GM21576 (cell line): ENCODE results near the gene GAB2.
"Not testable (repeated sequence)": the region's sequence is repeated elsewhere in the genome, so short reads cannot be mapped to it uniquely, and the experiment has no call there.

Experiments
- ATAC-seq: cut with Tn5 transposase; IDR thresholded peaks from one replicate; pipeline ENCODE4 v1.9.1; 2021; ENCODE audit warnings: mild to moderate bottlenecking, moderate library complexity; ENCODE audit not compliant: unreplicated experiment

The GAB2 gene

DNA sequence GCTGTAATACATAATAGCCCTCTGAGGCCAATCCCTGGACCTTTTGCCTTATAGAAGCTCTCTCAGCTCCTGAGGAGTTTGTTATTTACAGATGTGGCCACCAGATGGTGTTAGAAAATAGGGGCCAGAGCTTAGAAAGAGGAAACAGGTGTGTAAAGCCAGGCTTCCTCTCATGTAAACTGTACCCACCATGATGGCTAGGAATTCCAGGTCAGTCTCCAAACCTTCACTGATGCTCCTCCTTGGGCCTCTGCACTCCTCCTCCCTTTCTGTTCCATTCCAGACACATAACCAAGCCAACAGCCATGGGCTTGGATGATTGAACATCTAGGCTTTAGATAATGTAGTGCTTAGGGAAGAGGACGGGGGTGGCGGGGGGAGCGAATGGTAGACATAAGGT is 189.2 kb downstream of the GAB2 start:
- peak; percentile 44 for ATAC-seq

DNA sequence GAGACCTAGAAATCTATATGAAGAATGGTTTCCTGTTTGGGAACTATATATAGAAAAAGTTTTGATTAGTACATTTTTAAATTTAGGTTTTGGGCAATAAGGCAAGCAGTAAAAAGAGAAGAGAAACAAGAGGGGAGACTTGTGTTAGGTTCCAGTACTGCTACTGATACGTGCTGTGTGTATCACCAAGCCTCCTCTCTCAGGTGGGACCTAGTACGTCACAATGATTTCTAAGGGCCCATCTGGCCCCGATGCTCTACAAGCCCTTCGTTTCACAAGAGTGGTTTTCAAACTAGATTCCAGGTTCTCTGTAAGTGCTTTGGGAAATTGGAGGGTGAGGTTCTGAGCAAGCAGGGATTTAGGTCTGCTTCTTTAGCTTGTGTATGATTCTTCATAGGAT is 189.7 kb downstream of the GAB2 start:
- ATAC-seq: peak; percentile 42

DNA sequence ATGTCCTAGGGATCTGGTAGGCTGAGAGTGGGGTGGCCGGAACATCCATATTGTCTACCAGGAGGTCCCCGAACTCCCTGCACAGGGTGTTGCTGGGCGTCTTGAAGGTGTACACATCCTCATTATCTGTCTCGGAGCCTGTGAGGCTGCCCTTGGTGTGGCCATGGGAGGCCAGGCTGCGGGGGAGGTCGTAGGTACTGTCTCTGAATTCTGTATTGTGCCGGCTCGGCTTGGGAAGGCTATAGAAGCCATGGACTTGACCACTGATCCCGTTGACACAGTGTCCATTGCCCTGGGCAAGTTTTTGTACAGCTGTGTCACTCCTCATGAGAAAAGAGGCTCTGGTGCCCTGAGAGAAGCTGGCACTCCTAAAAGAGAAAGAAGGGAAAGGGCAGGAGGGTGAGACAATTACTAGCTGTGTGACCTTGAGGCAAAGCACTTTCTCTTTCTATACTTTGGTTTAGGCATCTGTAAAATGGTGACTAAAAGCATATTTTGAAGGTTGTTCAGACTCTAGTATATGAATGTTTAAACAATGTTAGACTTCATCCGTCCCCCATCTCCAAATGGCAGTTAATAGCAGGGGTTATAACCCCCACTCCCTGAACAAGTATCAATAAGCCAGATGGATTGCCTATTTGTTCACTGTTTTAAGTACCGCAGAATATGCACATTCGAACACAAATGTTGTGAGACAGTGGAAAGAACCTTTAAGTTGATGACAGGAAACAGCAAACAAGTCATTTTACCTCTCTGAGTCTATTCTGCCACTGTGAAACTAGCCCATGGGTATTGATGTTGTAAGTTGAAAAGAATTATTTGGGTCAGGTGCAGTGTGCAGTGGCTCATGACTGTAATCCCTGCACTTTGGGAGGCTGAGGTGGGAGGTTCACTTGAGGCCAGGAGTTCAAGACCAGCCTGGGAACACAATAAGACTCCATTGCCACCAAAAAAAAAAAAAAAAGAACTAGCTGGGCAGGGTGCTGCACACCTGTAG is 190.6 kb downstream of the GAB2 start:
- no peak for ATAC-seq

DNA sequence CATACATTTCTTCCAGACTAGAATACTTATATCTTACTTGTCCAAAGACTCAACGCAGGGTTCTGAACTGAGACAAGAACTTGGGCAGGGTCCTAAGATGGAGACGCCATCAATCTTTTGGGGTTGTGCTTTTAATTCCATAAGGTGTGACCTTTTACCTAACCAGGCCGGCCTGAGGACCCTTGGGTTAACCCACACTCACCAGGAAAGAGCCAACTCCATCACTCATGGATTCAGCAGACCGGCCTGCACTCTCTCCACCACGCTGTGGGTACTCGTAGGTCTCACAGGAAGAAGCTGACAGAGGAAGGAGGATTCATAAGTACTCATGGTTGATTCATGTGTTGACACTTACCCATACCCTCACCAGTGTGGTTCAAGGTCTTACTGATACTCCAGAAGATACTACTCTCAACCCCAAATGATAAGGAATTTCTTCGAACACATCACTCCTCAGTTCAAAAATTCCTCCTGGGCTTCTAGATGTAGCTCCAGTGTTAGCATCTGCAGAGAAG is 192.7 kb downstream of the GAB2 start:
- no peak for ATAC-seq

DNA sequence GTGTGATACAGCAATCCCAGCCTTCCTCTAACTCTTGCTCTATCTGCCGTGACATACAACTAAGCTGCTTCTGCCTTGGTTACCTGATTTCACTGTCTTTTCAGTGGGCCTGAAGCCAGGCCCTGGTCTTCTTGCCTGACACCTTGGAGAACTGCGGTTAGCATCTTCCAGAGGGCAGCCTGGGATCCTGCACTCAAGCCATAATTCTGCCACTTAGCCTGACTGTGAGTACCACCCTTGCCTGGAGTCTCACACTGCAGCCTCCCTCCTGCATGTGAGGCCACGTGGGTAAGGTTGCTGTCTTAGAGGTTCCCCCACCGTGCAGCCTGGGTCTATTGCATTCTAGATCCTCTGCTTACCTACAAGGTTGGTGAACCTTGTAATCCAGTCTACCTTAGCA is 193.1 kb downstream of the GAB2 start:
- ATAC-seq: no peak

DNA sequence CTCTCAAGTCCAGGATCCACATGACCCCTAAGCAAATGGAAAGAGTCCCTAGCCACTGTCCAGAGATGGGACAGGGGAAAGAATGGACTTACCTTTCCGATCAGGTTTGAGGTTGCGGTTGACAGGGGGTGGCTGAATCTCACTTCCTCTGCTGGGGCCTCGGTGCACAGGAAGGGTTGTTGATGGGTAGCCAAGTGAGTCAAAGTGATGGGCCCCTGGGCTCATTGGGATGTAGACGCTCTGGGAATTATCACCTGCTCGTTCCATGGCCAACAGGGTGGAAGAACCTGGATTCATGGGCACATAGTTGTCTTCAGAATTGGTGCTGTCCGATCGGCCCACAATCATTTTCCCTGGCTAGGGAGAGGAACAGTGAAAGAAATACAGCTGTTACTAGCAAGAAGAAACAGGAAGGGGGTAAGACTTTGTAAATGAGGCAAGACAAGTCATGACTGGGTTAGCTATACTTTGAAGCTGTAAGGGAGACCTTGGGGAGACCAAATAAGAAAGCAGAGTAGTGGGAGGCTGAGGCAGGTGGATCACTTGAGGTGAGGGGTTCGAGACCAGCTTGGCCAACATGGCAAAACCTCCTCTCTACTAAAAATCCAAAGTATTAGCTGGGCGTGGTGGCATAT is 194.2 kb downstream of the GAB2 start:
- peak; percentile 71 for ATAC-seq

DNA sequence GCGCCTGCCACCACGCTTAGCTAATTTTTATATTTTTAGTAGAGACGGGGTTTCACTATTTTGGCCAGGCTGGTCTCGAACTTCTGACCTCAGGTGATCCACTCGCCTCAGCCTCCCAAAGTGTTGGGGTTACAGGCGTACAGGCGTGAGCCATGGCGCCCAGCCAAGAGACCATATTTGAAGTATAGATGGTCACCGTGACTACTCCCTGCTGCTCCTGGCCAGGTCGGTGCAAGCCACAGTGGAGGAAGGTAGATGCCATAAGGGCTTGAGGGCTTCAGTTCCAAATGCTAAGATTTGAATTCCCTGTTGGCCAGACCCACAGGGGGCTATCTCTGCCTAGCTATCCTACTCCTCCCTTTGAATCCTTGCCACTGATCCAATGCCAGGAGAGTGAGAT is 194.9 kb downstream of the GAB2 start:
- ATAC-seq: not testable (repeated sequence)

DNA sequence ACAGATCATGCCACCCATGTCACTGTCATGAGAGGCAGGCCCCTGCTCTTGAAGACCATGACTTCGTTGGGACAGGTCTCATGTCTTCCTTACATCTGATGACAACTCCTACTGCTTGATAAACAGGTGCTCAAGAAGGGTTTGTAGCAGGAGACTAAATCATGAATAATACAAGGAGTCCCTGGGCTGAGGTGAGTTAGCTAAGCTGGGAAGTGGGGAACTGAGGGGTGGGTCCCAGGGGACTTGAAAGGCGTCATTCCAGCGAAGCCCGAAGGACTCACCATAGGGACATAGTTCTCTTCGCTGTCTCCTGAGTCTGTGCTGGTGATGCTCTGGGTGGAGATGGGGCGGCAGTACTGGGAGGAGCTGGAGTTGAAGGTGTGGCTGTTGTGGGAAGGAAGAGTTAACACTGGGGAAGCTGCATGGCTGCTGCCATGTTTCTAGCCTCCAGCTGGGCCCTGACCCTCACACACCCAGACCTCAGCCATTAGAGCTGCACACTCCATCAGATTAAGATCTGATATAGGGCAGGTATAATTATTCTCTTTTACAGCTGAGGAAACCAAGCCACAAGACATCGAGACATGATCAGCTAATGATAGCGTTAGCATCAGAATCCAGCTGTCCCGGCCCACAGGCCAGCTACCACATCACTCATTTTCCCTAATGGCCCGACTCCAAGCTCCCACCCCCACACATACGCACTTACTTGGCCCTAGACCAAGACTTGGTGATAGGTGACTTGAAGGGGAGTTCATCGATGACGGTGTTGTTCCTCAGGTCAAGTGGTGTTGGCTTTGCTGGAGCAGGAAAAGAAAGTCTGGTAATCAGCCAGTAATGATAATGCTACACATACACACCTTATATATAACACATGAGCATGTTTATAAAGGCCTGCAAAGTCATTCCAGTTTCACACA is 196.0 kb downstream of the GAB2 start:
- no peak for ATAC-seq

DNA sequence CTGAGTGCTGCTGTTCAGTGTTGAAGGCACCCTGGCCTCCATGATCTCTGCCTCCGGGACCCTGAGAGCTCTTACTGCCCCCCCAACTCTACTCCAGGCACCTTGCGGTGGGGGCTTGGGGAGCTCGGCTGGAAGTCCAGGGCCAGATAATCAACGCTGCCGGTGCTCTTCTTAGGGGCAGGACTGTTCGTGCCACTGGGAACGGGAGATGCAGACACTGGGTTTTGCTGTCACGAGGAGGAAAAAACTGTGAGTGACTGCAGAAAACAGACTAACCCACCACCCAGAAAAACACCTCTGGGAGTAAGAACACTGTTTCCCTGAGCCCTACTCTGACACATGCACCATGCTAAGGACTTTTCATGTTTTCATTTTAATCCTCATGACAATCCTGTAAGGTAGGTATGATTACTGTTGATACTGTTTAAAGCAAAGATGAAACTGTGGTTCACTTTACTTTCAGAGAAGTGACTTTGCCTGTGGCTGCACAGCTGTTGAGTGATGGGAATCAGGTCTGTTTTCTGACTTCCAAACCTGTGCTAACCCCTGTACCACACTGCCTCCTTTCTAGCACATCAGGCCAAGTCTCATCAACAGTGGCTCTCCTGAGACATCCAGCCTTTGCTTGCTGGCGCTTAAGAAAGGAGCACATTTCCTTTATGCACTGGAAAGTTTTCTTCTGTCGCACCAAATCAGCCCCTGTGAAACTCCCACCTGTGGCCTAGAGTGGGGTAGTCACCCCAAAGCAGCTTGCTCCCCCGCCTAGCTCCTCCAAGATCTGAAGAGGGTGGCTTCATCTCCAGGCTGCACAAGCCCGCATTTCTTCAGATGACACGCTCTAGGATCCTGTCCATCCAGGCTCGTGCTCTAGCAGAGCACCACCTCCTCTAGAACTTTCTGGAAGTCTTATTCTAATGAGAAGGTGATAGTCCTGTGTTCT is 197.1 kb downstream of the GAB2 start:
- no peak for ATAC-seq

DNA sequence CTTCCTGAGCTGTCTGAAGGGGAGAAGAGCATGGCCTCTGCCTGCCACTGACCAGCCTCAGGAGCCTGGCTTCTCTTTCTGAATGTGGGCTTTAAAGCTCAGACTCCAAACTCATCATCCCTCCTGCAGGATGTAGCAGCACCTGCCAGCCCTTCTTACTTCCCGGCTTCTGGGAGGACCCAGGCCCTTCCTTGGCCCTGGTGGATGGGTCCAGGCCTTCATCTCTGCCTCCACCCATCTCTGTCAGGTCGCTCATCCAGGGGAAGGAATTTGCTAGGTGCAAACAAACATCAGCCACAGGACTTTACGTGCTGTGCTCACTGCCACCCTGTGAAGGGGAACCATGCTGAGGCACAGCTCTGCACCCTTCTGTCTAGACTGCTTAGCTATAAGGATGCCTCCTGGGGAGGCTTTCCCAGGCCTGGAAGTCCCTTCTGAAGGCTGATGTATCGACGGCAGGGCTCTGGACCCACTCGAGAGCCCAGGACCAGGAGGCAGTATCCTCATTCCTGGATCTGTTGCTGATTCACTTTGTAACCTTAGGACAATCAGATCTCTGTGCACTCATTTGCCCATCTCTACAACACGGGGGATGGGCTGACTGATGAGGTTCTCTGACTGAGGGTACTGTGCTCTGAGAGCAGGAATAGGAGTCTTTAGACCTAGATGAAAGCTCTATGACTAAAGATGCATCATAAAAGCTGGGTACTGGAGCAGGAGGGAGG is 198.0 kb downstream of the GAB2 start:
- ATAC-seq: no peak

DNA sequence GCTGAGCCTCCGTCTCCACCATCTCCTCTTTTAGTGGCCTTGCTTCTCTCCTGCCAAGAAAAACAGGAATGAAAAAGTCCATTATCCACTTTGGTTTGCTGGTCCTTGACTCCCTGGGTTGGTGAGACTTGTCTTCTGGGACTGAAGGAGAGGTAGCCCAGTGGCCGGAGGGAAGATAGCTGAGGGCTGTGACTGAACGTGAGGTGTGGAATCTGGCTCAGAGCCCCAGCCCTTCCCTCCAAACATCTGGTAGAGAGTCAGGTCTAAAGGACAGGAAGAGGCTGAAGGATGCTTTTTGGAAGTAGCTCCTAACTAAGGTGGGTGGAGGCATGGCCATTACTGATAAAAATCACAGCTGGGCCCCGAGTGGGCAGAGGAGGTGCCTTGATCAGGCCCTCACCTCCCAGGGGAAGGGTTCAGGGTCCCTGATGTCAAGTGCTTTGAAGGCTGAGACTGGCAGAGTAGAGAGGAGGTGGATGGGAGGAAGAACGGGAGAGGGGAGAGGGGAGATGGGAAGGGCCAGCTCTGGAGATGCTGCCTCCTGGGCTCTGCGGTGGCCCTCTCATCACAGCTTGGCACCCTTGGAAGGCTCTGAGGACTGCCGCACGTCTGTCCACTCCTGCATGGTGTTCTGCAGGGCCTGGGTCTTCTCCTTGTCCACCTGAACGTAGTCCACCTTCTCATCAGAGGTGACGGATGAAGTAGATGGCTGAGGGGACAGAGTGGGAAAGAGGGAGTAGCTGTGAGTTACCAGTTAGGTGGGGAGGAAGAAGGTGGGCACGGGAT is 198.7 kb downstream of the GAB2 start:
- no peak for ATAC-seq

DNA sequence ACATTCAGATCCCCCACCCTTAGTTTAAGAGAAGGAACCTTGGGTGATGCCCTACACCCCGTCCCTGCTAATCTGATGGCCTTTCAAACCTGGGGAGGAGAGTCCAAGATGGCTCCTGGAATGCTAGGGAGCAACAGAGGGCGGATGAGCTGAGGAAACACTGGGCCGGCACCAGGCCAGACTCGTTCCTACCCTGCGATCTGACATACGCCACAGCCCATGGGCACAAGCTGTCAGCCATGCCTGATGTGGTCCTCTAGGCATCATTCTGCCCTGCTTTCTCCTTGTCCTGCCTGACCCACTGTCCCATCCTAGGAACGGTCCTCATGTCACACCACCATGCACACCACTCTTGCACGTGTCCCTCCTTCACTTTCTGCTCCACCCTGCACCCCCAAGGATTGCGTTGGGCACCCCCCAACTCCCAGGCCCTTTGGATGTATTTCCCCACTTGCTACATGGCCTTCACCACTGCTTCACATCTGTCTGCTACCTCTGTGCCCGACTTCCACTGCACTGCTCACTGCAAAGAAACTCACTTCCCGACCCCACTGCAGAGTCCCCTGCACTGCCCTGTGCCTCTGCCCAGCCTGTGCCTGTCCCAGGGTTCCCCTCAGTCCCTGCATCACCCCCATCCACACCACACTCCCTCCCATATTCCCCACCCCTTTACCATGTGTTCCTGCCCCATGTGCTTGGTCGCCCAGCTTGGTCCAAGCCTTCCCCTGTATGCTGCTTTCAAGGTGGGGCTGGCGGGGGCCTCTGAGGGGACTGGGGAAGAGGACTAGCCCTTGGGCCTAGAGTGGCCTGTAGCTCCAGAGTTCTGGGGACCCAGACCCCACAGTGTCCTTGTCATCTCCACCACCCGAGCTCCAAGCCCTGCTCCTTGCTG is 199.7 kb downstream of the GAB2 start:
- ATAC-seq: no peak

DNA sequence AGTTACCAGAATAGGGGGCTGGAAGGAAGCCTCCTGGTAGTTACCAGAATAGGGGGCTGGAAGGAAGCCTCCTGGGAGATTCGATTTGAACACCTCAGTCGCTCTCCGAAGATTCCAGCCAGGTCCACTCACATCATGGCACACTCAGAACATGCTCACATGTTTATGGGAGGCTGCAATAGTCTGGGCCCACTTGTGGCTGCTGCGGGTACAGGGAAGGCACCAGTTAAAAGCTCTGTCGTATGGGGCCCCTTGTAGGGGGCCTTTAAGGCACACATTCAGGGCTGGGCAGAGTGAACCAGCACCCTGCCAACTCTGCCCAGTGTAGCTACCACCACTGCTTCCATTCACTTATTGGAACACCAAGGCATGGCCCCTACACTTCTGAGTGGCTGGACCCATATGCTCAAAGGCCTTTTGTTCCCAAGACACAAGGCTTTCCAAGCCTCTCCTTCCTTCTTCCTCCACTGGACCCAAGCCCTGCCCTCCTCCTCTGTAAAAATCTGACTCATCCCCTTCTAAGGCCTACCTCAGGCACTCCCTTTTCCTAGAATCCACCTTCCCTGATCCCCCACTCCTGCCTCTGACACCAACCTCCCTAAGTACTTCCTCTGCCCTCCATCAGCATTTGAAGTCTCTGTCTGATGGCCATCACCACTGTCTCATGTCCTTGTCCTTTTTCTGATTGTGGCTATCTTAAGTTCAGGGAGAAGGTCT is 200.9 kb downstream of the GAB2 start:
- ATAC-seq: no peak

DNA sequence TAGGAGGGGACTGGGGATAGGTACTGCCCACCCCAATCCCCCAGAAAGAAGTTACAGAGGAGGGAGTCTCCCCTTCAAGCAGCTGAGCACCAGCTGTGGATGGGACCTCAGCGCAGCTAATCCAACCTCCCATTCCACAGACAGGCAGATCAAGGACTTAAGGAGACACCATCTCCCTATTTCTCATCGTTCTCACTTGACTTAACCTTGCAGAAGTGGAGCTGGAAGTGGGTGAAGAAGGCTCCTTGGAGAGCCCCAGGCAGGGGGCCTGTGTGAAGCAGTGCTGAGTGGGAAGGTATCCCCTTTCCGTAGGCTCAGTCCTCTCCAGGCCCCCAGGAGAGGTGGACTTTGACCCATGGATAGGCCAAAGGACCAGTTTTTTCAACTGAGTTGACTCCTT is 201.6 kb downstream of the GAB2 start:
- no peak for ATAC-seq

DNA sequence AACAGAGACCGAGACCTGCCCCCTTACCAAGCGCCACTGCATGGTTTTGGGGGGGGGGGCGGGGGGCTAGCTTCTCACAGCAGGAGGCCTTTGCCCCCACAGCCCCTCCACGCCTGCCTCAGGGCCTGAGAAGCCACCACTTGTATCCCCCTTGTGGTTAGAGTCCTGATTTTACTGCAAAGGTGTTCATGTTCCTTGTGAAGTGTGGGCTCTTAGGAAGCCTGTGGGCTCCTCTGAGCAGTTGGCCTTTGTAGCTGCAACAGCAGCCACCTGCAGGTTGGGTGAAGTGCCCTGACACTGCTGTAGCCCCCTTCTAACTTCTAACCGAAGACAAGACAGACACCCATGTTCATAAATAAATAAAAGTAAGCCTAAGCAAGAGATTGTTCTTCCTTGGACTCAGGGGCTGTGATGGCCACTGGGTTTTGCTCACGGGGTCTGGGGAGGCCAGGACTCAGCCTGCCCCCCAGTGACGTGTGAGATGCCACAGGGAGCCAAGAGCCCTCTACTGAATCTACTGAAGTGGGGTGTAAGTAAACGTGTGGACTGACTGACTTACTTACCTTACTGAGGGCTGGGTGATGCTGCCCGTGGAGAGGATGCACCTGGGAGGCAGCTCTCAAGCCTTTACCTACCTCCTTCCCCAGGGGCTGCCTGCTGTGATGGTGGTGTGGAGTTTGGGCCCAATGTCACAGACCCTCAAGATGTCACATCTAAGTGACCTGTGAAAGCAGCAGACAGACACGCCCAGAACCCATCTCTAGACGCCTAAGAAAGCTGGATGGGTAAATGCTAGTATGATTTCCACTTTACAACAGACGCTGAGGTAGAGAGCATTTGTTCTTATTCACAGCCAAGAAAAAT is 203.1 kb downstream of the GAB2 start:
- no peak for ATAC-seq
